Brain microvascular endothelial cell (primary cell): ENCODE data around the gene CHCHD6.

ENCODE experiments used
- DNase-seq: peaks from one replicate; pipeline ENCODE4 v3.0.0-alpha.2; 2020
- H3K27ac ChIP-seq: fragments of 250-450 bp; sonication (Bioruptor Pico); 2 replicates; pipeline ENCODE4 v1.5.1; 2020; ENCODE audit warnings: mild to moderate bottlenecking, moderate library complexity
- H3K27me3 ChIP-seq: fragments of 250-450 bp; sonication (Bioruptor Pico); replicated peaks from 2 replicates; pipeline ENCODE4 v1.5.1; 2020; ENCODE audit warnings: mild to moderate bottlenecking
- H3K36me3 ChIP-seq: fragments of 250-450 bp; sonication (Bioruptor Pico); replicated peaks from 2 replicates; pipeline ENCODE4 v1.5.1; 2020; ENCODE audit warnings: mild to moderate bottlenecking
- H3K4me3 ChIP-seq: 2 replicates; pipeline ENCODE4 v1.5.1; 2011; ENCODE audit warnings: low read depth, mild to moderate bottlenecking, control low read depth, low read length, moderate library complexity
- CTCF ChIP-seq: IDR thresholded peaks from 2 replicates; pipeline ENCODE4 v1.5.1; 2011; ENCODE audit warnings: low read depth, mild to moderate bottlenecking, moderate library complexity, low read length, control low read depth, inconsistent platforms; ENCODE audit errors: missing control alignments
- in situ Hi-C: cut with HindIII; loops from 2 replicates; pipeline ENCODE4 v1.10.0; 2017; ENCODE audit warnings: low sequenced_read_pairs, low pct_ligation_motif_present

Gene CHCHD6

GRCh38 chr3:126677862-126678503 lies 26.1 kb upstream of the CHCHD6 start:
- TF ChIP-seq CTCF: no peak
- no peak for DNase-seq
- Histone ChIP-seq H3K27me3 (peaks cover 8% of the 10 kb centered on the region), H3K36me3 (no peaks in the 10 kb centered on the region), H3K27ac (no peak overlapping the region), H3K4me3 (no peak overlapping the region)
- in situ Hi-C loops: no loop called here

GRCh38 chr3:126678693-126679317 lies 25.2 kb upstream of the CHCHD6 start:
- H3K27me3 ChIP-seq: peaks cover 8% of the 10 kb centered on the region
- H3K27ac ChIP-seq: no peak overlapping the region
- H3K36me3 ChIP-seq: no peaks in the 10 kb centered on the region
- DNase-seq: no peak
- no peak overlapping the region for H3K4me3 ChIP-seq
- in situ Hi-C loops: no loop called here
- TF ChIP-seq CTCF: no peak

- Histone ChIP-seq H3K27me3 (peaks cover 8% of the 10 kb centered on the region), H3K27ac (no peak overlapping the region), H3K36me3 (no peaks in the 10 kb centered on the region), H3K4me3 (no peak overlapping the region)
- peak; percentile 66 for DNase-seq
- TF ChIP-seq CTCF: peak; percentile 95
- in situ Hi-C loops: no loop called here
Observed at GRCh38 chr3:126679318-126679751, 24.7 kb upstream of the CHCHD6 start.

GRCh38 chr3:126679831-126680666 lies 24.0 kb upstream of the CHCHD6 start:
- TF ChIP-seq CTCF: no peak
- Histone ChIP-seq H3K27ac (no peak overlapping the region), H3K27me3 (peaks cover 8% of the 10 kb centered on the region), H3K4me3 (no peak overlapping the region), H3K36me3 (no peaks in the 10 kb centered on the region)
- no peak for DNase-seq
- in situ Hi-C loops: no loop called here

GRCh38 chr3:126680667-126681055 lies 23.4 kb upstream of the CHCHD6 start:
- Histone ChIP-seq H3K27ac (no peak overlapping the region), H3K4me3 (no peak overlapping the region), H3K36me3 (no peaks in the 10 kb centered on the region), H3K27me3 (peaks cover 8% of the 10 kb centered on the region)
- DNase-seq: no peak
- no peak for TF ChIP-seq CTCF
- in situ Hi-C loops: no loop called here
